Psoas muscle (tissue), 8 donors: ENCODE measurements around the gene RALA. TPM values are rescaled to one million over a fixed set of nuclear protein-coding genes. Genes with fewer than 3 reads are reported as not detected.

ENCODE experiments used
- ATAC-seq, 4 donors: fragments of 200-7000 bp; cut with Tn5 transposase; one replicate each; pipeline ENCODE4 v1.9.1; 2020; ENCODE audit warnings: moderate library complexity in 3 of 4, mild to moderate bottlenecking in 2 of 4
- DNase-seq, 2 donors: peaks; one replicate each; pipeline ENCODE4 v3.0.0-alpha.2; 2020
- H3K27ac ChIP-seq: fragments of 200-600 bp; one replicate; pipeline ENCODE4 v1.8.0; 2022
- H3K27me3 ChIP-seq, 3 donors: fragments of 200-600 bp in 1 of 3; one replicate each; pipeline versions ENCODE4 v1.6.1 to v1.8.0; 2013 to 2022; ENCODE audit warnings: low read length in 2 of 3, mild to moderate bottlenecking in 2 of 3, moderate library complexity in 1 of 3; ENCODE audit not compliant: insufficient read depth in 3 of 3
- H3K36me3 ChIP-seq, 2 donors: fragments of 200-600 bp in 1 of 2; one replicate each; pipeline versions ENCODE4 v1.6.1 to v1.8.0; 2013 to 2022; ENCODE audit warnings: low read depth in 1 of 2, mild to moderate bottlenecking in 1 of 2, moderate library complexity in 1 of 2; ENCODE audit not compliant: insufficient read depth in 1 of 2
- H3K4me1 ChIP-seq: fragments of 200-600 bp; one replicate; pipeline ENCODE4 v1.8.0; 2022
- H3K4me3 ChIP-seq: fragments of 200-600 bp; one replicate; pipeline ENCODE4 v1.8.0; 2022; ENCODE audit warnings: mild to moderate bottlenecking
- H3K9me3 ChIP-seq: fragments of 200-600 bp; one replicate; pipeline ENCODE4 v1.8.0; 2022
- WGBS, 3 donors: extraction: QIAGEN DNeasy Blood & Tissue Kit; methylation state at CpG; one replicate each; pipeline versions ENCODE4 v1.1.6 to v1.1.7; 2013; 5-methylcytosine and 5-hydroxymethylcytosine counted together
- intact Hi-C, 2 donors: fragments of 100-400 bp; cut with DNase I; formaldehyde crosslinking; loops; one replicate each; pipeline versions ENCODE4 v1.11.0 to v1.14.2; 2022
- polyA plus RNA-seq, 3 donors: library from polyadenylated mRNA; stranded (reverse); fragments of 200-250 nt; gene quantifications; one replicate each; pipeline ENCODE4 v1.2.3, GENCODE V29; 2013
- total RNA-seq, 4 donors: library from RNA; stranded (reverse); fragmentation: NEBNext Ultra II Directional in 2 of 4; extraction: Animal tissue kit (Norgen Biotek cat#: 25700) in 2 of 4; gene quantifications; one replicate each; pipeline versions ENCODE4 v1.2.1 to v1.2.4, GENCODE V29; 2021 to 2023
- TF ChIP-seq, protein P1 (sequence below): fragments of 200-600 bp; IDR thresholded peaks from one replicate; pipeline ENCODE4 v1.8.0; 2022; ENCODE audit warnings: antibody characterized with exemption
- donor health status: healthy with polysubstance abuse.
- donor health status: DM: no; HTN: no; CAD: no; lungs with moderate emphysema.
- donor health status: Bipolar disorder and iron deficiency.
- donor health status: healthy.
- donor health status: DM: yes; HTN: yes; CAD: no.
- donor health status: DM: no; HTN: no; CAD: no.
- donor health status: DM: no; HTN: no; CAD: no.
- donor health status: DM: yes; HTN: yes; CAD: no.

The RALA gene
- total and polyA plus RNA-seq, 7 donors, result 15.1 to 33.9 (median 17.9) TPM

- TF ChIP-seq, protein P1, sequence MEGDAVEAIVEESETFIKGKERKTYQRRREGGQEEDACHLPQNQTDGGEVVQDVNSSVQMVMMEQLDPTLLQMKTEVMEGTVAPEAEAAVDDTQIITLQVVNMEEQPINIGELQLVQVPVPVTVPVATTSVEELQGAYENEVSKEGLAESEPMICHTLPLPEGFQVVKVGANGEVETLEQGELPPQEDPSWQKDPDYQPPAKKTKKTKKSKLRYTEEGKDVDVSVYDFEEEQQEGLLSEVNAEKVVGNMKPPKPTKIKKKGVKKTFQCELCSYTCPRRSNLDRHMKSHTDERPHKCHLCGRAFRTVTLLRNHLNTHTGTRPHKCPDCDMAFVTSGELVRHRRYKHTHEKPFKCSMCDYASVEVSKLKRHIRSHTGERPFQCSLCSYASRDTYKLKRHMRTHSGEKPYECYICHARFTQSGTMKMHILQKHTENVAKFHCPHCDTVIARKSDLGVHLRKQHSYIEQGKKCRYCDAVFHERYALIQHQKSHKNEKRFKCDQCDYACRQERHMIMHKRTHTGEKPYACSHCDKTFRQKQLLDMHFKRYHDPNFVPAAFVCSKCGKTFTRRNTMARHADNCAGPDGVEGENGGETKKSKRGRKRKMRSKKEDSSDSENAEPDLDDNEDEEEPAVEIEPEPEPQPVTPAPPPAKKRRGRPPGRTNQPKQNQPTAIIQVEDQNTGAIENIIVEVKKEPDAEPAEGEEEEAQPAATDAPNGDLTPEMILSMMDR, result no peak
- Histone ChIP-seq H3K9me3 (no peaks in the 10 kb centered on the region), H3K27me3 (no peaks in the 10 kb centered on the region), H3K4me3 (no peak overlapping the region), H3K4me1 (no peaks in the 10 kb centered on the region), H3K27ac (no peak overlapping the region), H3K36me3 (peaks cover 9 to 50% of the 10 kb centered on the region in 2 donors)
- ATAC-seq (no peak), DNase-seq (peak in 1 of 2 donors; percentile 17)
- WGBS, 3 donors, result 90 to 93% (median 90%) methylated on average over 8 of the region's 8 CpGs
- intact Hi-C loops, result no loop called here
Measured at GRCh38 chr7:39700932-39701331, 77.6 kb downstream of the RALA start.

DNA sequence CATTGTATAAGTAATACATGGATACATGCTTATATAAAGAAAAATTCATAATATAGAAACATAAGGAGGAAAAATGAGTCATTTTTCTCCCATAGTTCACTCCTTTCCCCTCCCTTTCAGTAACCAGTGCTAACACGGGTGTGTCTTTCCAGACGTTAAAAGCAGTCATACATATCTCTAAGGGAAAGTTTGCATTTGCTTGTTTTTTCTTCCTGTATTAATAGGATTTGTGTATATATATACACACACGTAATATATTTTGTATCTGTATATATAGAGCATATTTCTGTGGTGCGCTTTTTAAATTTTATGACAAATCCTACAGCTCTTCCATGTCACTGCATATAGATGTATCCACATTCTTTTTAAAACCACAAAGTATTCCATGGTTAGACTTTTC lies 78.8 kb downstream of the RALA start:
- Histone ChIP-seq H3K4me1 (no peaks in the 10 kb centered on the region), H3K36me3 (peaks cover 7 to 45% of the 10 kb centered on the region in 2 donors), H3K27me3 (no peaks in the 10 kb centered on the region), H3K27ac (no peak overlapping the region), H3K4me3 (no peak overlapping the region), H3K9me3 (no peaks in the 10 kb centered on the region)
- DNase-seq (no peak), ATAC-seq (no peak)
- intact Hi-C loops, result no loop called here
- TF ChIP-seq, protein P1, result no peak
- 87 to 92% (median 89%) methylated on average over 4 of the region's 4 CpGs for WGBS, 3 donors

DNA sequence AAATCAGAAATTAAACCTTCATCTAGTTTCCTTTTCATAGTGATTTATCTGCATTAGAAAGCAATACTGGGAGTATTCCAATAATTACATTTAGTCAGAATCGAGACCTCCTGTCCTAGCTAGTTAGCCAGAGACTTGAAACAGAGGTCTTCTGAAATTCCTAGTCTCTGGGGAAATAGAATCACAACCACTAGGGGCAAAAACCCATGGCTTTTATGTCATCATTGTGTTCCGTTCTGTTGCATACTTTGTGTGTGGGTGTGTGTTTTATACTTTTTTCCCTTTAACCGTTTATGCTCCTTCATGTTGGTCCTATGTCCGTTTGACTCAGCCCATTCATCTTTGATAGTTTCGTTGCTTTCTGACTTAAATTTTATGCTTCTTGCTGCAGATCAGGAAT lies 79.8 kb downstream of the RALA start:
- no peaks in the 10 kb centered on the region for H3K4me1 ChIP-seq
- no peaks in the 10 kb centered on the region for H3K27me3 ChIP-seq
- TF ChIP-seq, protein P1, result no peak
- H3K27ac ChIP-seq, result no peak overlapping the region
- H3K4me3 ChIP-seq, result no peak overlapping the region
- 67 to 83% (median 77%) methylated on average over 5 of the region's 5 CpGs for WGBS, 3 donors
- DNase-seq (no peak), ATAC-seq (no peak)
- peaks cover 0 to 36% of the 10 kb centered on the region in 2 donors for H3K36me3 ChIP-seq
- H3K9me3 ChIP-seq, result no peaks in the 10 kb centered on the region
- intact Hi-C loops, result no loop called here

GRCh38 chr7:39709029-39709428 lies 85.7 kb downstream of the RALA start:
- intact Hi-C loops, result no loop called here
- 90 to 94% (median 93%) methylated on average over 5 of the region's 5 CpGs for WGBS, 3 donors
- peaks cover 4% of the 10 kb centered on the region for H3K9me3 ChIP-seq
- H3K27me3 ChIP-seq, result no peaks in the 10 kb centered on the region
- H3K27ac ChIP-seq, result no peak overlapping the region
- no peak overlapping the region for H3K4me3 ChIP-seq
- ATAC-seq (no peak), DNase-seq (no peak)
- H3K4me1 ChIP-seq, result no peaks in the 10 kb centered on the region
- H3K36me3 ChIP-seq, result peaks cover 0 to 7% of the 10 kb centered on the region in 2 donors
- TF ChIP-seq, protein P1, result no peak

DNA sequence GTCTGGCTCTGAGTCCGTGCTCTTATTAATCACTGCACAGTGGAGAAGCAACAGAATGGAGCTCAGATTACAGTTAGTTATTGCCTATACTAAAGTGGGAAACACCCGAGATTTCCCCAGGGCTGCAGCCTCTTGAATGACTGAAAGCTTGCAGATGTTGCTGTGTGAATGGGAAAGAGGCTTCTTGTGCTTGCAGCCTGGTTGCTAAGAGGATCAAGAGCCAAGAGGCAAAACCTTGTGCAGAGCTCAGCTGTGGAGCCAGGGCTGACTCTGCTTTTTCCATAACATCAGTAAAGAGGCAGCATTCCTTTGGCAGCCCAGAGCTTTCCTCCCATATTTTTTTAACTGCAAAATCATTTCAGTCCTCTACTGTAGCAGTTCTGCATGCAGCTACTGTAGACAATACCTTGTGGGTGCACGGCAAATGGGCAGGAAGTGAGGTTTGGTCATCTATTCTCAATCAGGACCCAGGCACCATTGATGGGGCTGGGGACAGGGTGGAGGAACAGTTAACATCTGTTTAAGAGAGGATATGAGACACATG lies 86.5 kb downstream of the RALA start:
- H3K36me3 ChIP-seq, result peaks cover 0 to 7% of the 10 kb centered on the region in 2 donors
- H3K27me3 ChIP-seq, result no peaks in the 10 kb centered on the region
- ATAC-seq, result peak in 2 of 4 donors; percentile 21 to 23
- H3K4me1 ChIP-seq, result no peaks in the 10 kb centered on the region
- no peak overlapping the region for H3K27ac ChIP-seq
- peaks cover 12% of the 10 kb centered on the region for H3K9me3 ChIP-seq
- no peak overlapping the region for H3K4me3 ChIP-seq
- 3 to 30% (median 10%) methylated on average over 3 of the region's 3 CpGs for WGBS, 3 donors
- intact Hi-C loops, result no loop called here
- no peak for DNase-seq
- TF ChIP-seq, protein P1, result no peak
